GM19193 (cell line): ENCODE measurements around the gene ADARB2.

Experiments
- POLR2A ChIP-seq: IDR thresholded peaks from 4 replicates; pipeline ENCODE4 v1.6.1; 2011; ENCODE audit not compliant: insufficient read depth, insufficient read length; ENCODE audit errors: extremely low read depth

Gene ADARB2

GRCh38 chr10:1187151-1187854 lies 550.0 kb downstream of the ADARB2 start:
- TF ChIP-seq POLR2A = no peak

GRCh38 chr10:1186683-1186990 lies 550.7 kb downstream of the ADARB2 start:
- TF ChIP-seq POLR2A = no peak

- TF ChIP-seq POLR2A = no peak
Observed at GRCh38 chr10:1185911-1186682, 551.2 kb downstream of the ADARB2 start.

- no peak for TF ChIP-seq POLR2A
Observed at GRCh38 chr10:1184541-1185430, 552.5 kb downstream of the ADARB2 start.

GRCh38 chr10:1183701-1184100 lies 553.6 kb downstream of the ADARB2 start:
- no peak for TF ChIP-seq POLR2A

- TF ChIP-seq POLR2A = no peak
Observed at GRCh38 chr10:1183033-1183396, 554.3 kb downstream of the ADARB2 start.

GRCh38 chr10:1182280-1183032 lies 554.9 kb downstream of the ADARB2 start:
- TF ChIP-seq POLR2A = no peak

GRCh38 chr10:1180836-1181235 lies 556.5 kb downstream of the ADARB2 start:
- no peak for TF ChIP-seq POLR2A

- no peak for TF ChIP-seq POLR2A
Observed at GRCh38 chr10:1180071-1180730, 557.1 kb downstream of the ADARB2 start.

- TF ChIP-seq POLR2A = no peak
Observed at GRCh38 chr10:1179346-1180070, 557.8 kb downstream of the ADARB2 start.

- no peak for TF ChIP-seq POLR2A
Observed at GRCh38 chr10:1178506-1178905, 558.8 kb downstream of the ADARB2 start.

- TF ChIP-seq POLR2A = no peak
Observed at GRCh38 chr10:1177936-1178335, 559.4 kb downstream of the ADARB2 start.

GRCh38 chr10:1175956-1176565 lies 561.3 kb downstream of the ADARB2 start:
- TF ChIP-seq POLR2A = no peak
